HG02798 (cell line): Measurements from ENCODE around the gene FBXO30.

ENCODE experiments used
- ATAC-seq: cut with Tn5 transposase; IDR thresholded peaks from one replicate; pipeline ENCODE4 v1.9.1; 2021; ENCODE audit warnings: mild to moderate bottlenecking; ENCODE audit not compliant: unreplicated experiment, poor library complexity

Gene FBXO30

GRCh38 chr6:145758113-145758512, 56.5 kb downstream of the FBXO30 start:
- no peak for ATAC-seq

DNA sequence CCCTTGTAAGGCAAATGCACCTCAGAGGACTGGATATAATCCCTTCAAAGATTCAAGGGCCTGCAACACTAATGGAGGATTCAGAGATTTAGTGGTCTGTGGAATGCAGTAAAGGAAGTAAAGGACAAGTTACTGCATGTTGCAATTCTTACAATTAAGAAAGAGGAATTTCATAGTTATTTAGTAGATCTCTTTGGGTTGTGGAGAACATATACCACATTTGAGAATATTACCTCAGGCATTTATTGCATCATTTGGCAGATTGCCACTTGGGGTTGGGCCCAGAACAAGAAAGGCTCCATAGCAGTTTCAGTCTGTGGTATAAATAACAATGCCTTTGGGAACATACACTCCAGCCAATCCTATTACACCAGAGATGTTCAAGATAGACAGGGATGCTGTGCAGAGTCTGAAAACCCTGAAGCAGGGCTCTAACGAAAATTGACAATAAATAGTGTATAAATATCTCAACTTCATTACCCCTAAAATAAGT, 58.4 kb downstream of the FBXO30 start:
- ATAC-seq, result no peak

DNA sequence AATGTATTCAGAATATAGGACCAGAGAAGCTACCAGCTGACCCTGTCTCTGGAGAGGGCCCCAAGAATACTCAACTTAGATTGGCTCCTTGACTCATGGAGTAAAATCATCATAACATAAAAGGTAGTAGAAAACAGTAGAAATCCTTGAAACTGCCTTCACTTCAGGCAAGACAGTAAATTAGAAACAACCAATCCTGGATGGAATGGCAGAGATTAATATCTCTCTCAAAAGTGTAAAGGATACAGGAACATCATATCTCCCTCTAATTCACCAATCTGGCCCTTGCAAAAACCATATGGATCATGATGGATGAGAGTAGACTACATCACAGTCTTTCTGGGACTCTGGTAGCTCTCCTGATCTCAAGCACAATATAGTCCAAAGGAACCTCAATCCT, 58.9 kb downstream of the FBXO30 start:
- ATAC-seq, result no peak

DNA sequence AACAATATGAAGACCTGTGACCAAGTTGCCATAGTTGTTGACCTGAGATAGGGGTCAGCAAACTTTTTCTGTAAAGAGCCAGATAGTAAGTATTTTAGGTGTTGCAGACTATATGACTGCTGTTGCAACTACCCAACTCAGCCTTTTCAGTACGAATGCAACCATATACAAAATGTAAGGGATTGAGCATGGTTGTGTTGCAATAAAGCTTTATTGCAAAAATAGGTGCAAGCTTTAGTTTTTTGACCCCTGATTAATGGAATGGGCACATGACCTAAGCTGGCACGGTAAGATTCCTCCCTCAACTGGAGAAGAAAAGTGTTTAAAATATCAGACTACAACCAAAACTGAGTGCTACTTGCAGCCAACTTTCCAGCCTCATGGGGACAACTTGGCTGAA, 62.0 kb downstream of the FBXO30 start:
- ATAC-seq, result no peak

- ATAC-seq, result peak; percentile 92
Observed at GRCh38 chr6:145749632-145750031, 65.0 kb downstream of the FBXO30 start.

- no peak for ATAC-seq
Observed at GRCh38 chr6:145745861-145746260, 68.7 kb downstream of the FBXO30 start.

DNA sequence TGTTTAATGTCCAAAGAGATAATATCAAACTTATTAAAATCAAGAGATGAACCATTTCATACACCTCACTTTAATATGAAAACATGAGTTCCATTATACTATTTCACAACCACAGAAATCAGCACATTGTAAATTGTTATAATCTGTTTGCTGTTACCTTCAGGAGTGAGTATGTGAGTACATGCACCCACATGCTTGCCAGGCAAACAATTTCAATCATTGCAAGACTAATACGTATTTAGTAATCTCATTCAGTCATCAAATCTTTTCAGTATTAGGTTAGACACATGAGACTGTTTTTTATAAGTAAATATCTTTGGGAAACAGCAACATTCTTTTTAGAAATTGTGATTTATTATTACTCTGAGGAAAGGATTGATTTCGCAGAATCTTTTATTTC, 70.0 kb downstream of the FBXO30 start:
- ATAC-seq, result no peak
